H9 (cell line): ENCODE results near the gene PIMREG. TPM values are rescaled to one million over a fixed set of nuclear protein-coding genes. Genes with fewer than 3 reads are reported as not detected.
A peak's percentile ranks its signal among the peaks of the same experiment; 100 is the strongest.

Experiments used
- DNase-seq: peaks from one replicate; pipeline ENCODE4 v3.0.0-alpha.2; 2017
- H2AFZ ChIP-seq: one replicate; pipeline ENCODE4 v1.6.1; 2013; ENCODE audit warnings: mild to moderate bottlenecking, low read length, control low read depth, moderate library complexity
- H2AK5ac ChIP-seq: 2 replicates; pipeline ENCODE4 v1.6.1; 2013; ENCODE audit warnings: low read length, control low read depth, mixed read lengths; ENCODE audit not compliant: insufficient read length
- H2BK120ac ChIP-seq: one replicate; pipeline ENCODE4 v1.6.1; 2013; ENCODE audit warnings: low read depth, mild to moderate bottlenecking, low read length, control low read depth, inconsistent platforms; ENCODE audit not compliant: poor library complexity, severe bottlenecking
- H2BK12ac ChIP-seq: 2 replicates; pipeline ENCODE4 v1.6.1; 2013; ENCODE audit warnings: low read length, control low read depth, mixed read lengths, low read depth; ENCODE audit not compliant: insufficient read length
- H2BK15ac ChIP-seq: 2 replicates; pipeline ENCODE4 v1.6.1; 2013; ENCODE audit warnings: low read depth, low read length, control low read depth
- H2BK20ac ChIP-seq: one replicate; pipeline ENCODE4 v1.6.1; 2013; ENCODE audit warnings: low read depth, mild to moderate bottlenecking, low read length, control low read depth, inconsistent platforms; ENCODE audit not compliant: poor library complexity, severe bottlenecking
- H2BK5ac ChIP-seq: 2 replicates; pipeline ENCODE4 v1.6.1; 2013; ENCODE audit warnings: low read length, control low read depth, mixed read lengths; ENCODE audit not compliant: insufficient read length
- H3K14ac ChIP-seq: 2 replicates; pipeline ENCODE4 v1.6.1; 2013; ENCODE audit warnings: low read length, control low read depth; ENCODE audit not compliant: insufficient read depth
- H3K18ac ChIP-seq: 2 replicates; pipeline ENCODE4 v1.6.1; 2013; ENCODE audit warnings: low read depth, mild to moderate bottlenecking, mixed read lengths, low read length, control low read depth; ENCODE audit not compliant: insufficient read length
- H3K23ac ChIP-seq: 2 replicates; pipeline ENCODE4 v1.6.1; 2013; ENCODE audit warnings: low read length, control low read depth, mixed read lengths, low read depth; ENCODE audit not compliant: insufficient read length
- H3K23me2 ChIP-seq: 2 replicates; pipeline ENCODE4 v1.6.1; 2013; ENCODE audit warnings: low read depth, mild to moderate bottlenecking, mixed read lengths, low read length, control low read depth; ENCODE audit not compliant: insufficient read length, poor library complexity, severe bottlenecking
- H3K27ac ChIP-seq: 2 replicates; pipeline ENCODE4 v1.5.1; 2013; ENCODE audit warnings: low read length, control low read depth, mixed read lengths, low read depth; ENCODE audit not compliant: insufficient read length
- H3K27me3 ChIP-seq: 2 replicates; pipeline ENCODE4 v1.6.1; 2013; ENCODE audit warnings: low read length, control low read depth, inconsistent platforms; ENCODE audit not compliant: insufficient read depth
- H3K4ac ChIP-seq: 2 replicates; pipeline ENCODE4 v1.6.1; 2013; ENCODE audit warnings: low read depth, mild to moderate bottlenecking, control low read depth, inconsistent platforms, low read length, moderate library complexity
- H3K4me1 ChIP-seq: 2 replicates; pipeline ENCODE4 v1.6.1; 2013; ENCODE audit warnings: low read length, control low read depth, inconsistent platforms; ENCODE audit not compliant: insufficient read depth
- H3K4me2 ChIP-seq: 2 replicates; pipeline ENCODE4 v1.6.1; 2013; ENCODE audit warnings: low read length, control low read depth, mixed read lengths; ENCODE audit not compliant: insufficient read length, insufficient read depth
- H3K56ac ChIP-seq: 2 replicates; pipeline ENCODE4 v1.6.1; 2013; ENCODE audit warnings: low read depth, mild to moderate bottlenecking, mixed read lengths, low read length, control low read depth; ENCODE audit not compliant: insufficient read length
- H3K79me1 ChIP-seq: 2 replicates; pipeline ENCODE4 v1.6.1; 2013; ENCODE audit warnings: low read depth, mild to moderate bottlenecking, moderate library complexity, low read length, control low read depth, inconsistent platforms; ENCODE audit not compliant: insufficient read depth, poor library complexity, severe bottlenecking
- H3K79me2 ChIP-seq: 2 replicates; pipeline ENCODE4 v1.6.1; 2013; ENCODE audit warnings: low read length, control low read depth, inconsistent platforms; ENCODE audit not compliant: insufficient read depth
- H3K9ac ChIP-seq: 2 replicates; pipeline ENCODE4 v1.6.1; 2013; ENCODE audit warnings: low read length, control low read depth, mixed read lengths; ENCODE audit not compliant: insufficient read length; ENCODE audit errors: extremely low read depth
- H3K9me3 ChIP-seq: one replicate; pipeline ENCODE4 v1.6.1; 2013; ENCODE audit warnings: low read depth, low read length, inconsistent platforms; ENCODE audit not compliant: control insufficient read depth
- H3T11ph ChIP-seq: one replicate; pipeline ENCODE4 v1.6.1; 2013; ENCODE audit warnings: mild to moderate bottlenecking, low read length, control low read depth, inconsistent platforms
- H4K20me1 ChIP-seq: one replicate; pipeline ENCODE4 v1.6.1; 2013; ENCODE audit not compliant: control insufficient read depth, insufficient read length, insufficient read depth
- H4K5ac ChIP-seq: 2 replicates; pipeline ENCODE4 v1.6.1; 2013; ENCODE audit warnings: low read depth, mild to moderate bottlenecking, mixed read lengths, low read length, control low read depth; ENCODE audit not compliant: insufficient read length
- H4K8ac ChIP-seq: replicated peaks from 2 replicates; pipeline ENCODE4 v1.6.1; 2013; ENCODE audit warnings: low read length, control low read depth, mixed read lengths, low read depth; ENCODE audit not compliant: insufficient read length
- H4K91ac ChIP-seq: 2 replicates; pipeline ENCODE4 v1.6.1; 2013; ENCODE audit warnings: low read depth, mild to moderate bottlenecking, moderate library complexity, mixed read lengths, low read length, control low read depth; ENCODE audit not compliant: insufficient read length
- H3K27ac Mint-ChIP-seq, 3 experiments: 2 replicates in 2 of 3; 3 replicates in 1 of 3; pipeline ENCODE4 v1.8.0; 2020 to 2021; ENCODE audit warnings: mixed read lengths in 3 of 3, mild to moderate bottlenecking in 1 of 3, moderate library complexity in 1 of 3
- H3K27me3 Mint-ChIP-seq: 2 replicates; pipeline ENCODE4 v1.8.0; 2021; ENCODE audit warnings: low read depth, mild to moderate bottlenecking, moderate library complexity, mixed read lengths
- H3K36me3 Mint-ChIP-seq, 3 experiments: 2 replicates in 2 of 3; 3 replicates in 1 of 3; pipeline ENCODE4 v1.8.0; 2020 to 2021; ENCODE audit warnings: low read depth in 3 of 3, mixed read lengths in 3 of 3; ENCODE audit not compliant: insufficient read depth in 1 of 3
- H3K4me1 Mint-ChIP-seq, 2 experiments: 2 replicates each; pipeline ENCODE4 v1.8.0; 2020; ENCODE audit warnings: mixed read lengths in 2 of 2
- H3K4me3 Mint-ChIP-seq, 2 experiments: 2 replicates in 1 of 2; 3 replicates in 1 of 2; pipeline ENCODE4 v1.8.0; 2020 to 2021; ENCODE audit warnings: mild to moderate bottlenecking in 2 of 2, mixed read lengths in 2 of 2, moderate library complexity in 1 of 2
- H3K9me3 Mint-ChIP-seq, 2 experiments: 2 replicates in 1 of 2; 3 replicates in 1 of 2; pipeline ENCODE4 v1.8.0; 2020; ENCODE audit warnings: mild to moderate bottlenecking in 2 of 2, mixed read lengths in 2 of 2, moderate library complexity in 1 of 2
- WGBS: extraction: QIAGEN DNeasy Blood & Tissue Kit; methylation state at CpG from one replicate; pipeline ENCODE4 v1.1.7; 2013; ENCODE audit warnings: missing lambda C conversion rate, low lambda C conversion rate, mixed read lengths; ENCODE audit not compliant: insufficient read length; ENCODE audit errors: extremely low coverage; 5-methylcytosine and 5-hydroxymethylcytosine counted together
- total RNA-seq: library from RNA; stranded (reverse); gene quantifications from 2 replicates; pipeline ENCODE4 v1.2.1, GENCODE V29; 2021
- TF ChIP-seq, protein P1 (sequence below): fragments of 200-600 bp; sonication (generic); conservative IDR thresholded peaks from 3 replicates; pipeline ENCODE4 v1.8.0; 2021; ENCODE audit warnings: antibody characterized with exemption, mild to moderate bottlenecking

PIMREG gene
- total RNA-seq, 1 experiment from 2014 or later: 91.6 TPM

DNA sequence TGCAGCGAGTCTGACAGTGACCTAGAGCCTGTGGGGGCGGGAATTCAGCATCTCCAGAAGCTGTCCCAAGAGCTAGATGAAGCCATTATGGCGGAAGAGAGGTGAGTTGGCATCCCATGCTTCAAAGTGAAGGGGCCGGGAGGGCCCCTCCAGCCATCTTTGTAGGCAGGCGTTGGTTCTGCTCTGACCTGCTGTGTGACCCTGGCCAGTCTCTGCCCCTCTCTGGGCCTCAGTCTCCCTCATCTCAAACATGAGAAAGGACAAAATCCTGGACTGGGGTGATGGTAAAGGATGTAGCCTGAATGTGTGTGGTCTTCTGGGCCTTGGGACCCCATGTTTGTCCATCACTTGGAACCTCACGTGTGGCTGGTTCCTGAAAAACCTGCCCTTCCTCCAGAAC is 5.1 kb downstream of the PIMREG start:
- no peaks in the 10 kb centered on the region for H3K9me3 ChIP-seq
- no peak overlapping the region for H2BK20ac ChIP-seq
- no peak overlapping the region for H2BK120ac ChIP-seq
- Mint-ChIP-seq H3K9me3 (no peaks in the 10 kb centered on the region; a peak in 1 of 5 replicates), H3K4me1 (peaks cover 63 to 72% of the 10 kb centered on the region in 2 experiments), H3K27ac (peak overlapping the region in 1 of 3 experiments; percentile 88; a peak in 1 of 7 replicates), H3K27me3 (no peaks in the 10 kb centered on the region), H3K36me3 (peaks cover 29 to 61% (median 50%) of the 10 kb centered on the region in 3 experiments), H3K4me3 (no peak overlapping the region)
- no peak for DNase-seq
- no peak overlapping the region for H3K23ac ChIP-seq
- H3K4me2 ChIP-seq: no peak overlapping the region
- no peak overlapping the region for H2AFZ ChIP-seq
- no peak overlapping the region for H4K5ac ChIP-seq
- H2BK5ac ChIP-seq: no peak overlapping the region
- H3K79me1 ChIP-seq: peaks cover 16% of the 10 kb centered on the region
- no peak overlapping the region for H4K8ac ChIP-seq
- no peak overlapping the region for H3K9ac ChIP-seq
- H3K27me3 ChIP-seq: no peaks in the 10 kb centered on the region
- no peak overlapping the region for H3K14ac ChIP-seq
- no peaks in the 10 kb centered on the region; the same call in 1 of the 2 replicates for H3K79me2 ChIP-seq
- no peak overlapping the region for H2BK12ac ChIP-seq
- no peaks in the 10 kb centered on the region for H4K20me1 ChIP-seq
- H3K27ac ChIP-seq: no peak overlapping the region
- H3K56ac ChIP-seq: no peak overlapping the region
- H3T11ph ChIP-seq: no peak overlapping the region
- H4K91ac ChIP-seq: no peak overlapping the region
- TF ChIP-seq, protein P1, sequence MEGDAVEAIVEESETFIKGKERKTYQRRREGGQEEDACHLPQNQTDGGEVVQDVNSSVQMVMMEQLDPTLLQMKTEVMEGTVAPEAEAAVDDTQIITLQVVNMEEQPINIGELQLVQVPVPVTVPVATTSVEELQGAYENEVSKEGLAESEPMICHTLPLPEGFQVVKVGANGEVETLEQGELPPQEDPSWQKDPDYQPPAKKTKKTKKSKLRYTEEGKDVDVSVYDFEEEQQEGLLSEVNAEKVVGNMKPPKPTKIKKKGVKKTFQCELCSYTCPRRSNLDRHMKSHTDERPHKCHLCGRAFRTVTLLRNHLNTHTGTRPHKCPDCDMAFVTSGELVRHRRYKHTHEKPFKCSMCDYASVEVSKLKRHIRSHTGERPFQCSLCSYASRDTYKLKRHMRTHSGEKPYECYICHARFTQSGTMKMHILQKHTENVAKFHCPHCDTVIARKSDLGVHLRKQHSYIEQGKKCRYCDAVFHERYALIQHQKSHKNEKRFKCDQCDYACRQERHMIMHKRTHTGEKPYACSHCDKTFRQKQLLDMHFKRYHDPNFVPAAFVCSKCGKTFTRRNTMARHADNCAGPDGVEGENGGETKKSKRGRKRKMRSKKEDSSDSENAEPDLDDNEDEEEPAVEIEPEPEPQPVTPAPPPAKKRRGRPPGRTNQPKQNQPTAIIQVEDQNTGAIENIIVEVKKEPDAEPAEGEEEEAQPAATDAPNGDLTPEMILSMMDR: no peak
- H3K4me1 ChIP-seq: peaks cover 13% of the 10 kb centered on the region; the same call in 1 of the 2 replicates
- WGBS: no CpG with 5 or more reads among the region's 6 CpGs
- H2AK5ac ChIP-seq: no peak overlapping the region
- no peak overlapping the region for H3K18ac ChIP-seq
- no peak overlapping the region for H2BK15ac ChIP-seq
- H3K23me2 ChIP-seq: peaks cover 8% of the 10 kb centered on the region
- H3K4ac ChIP-seq: no peak overlapping the region
